ENCODE results near the gene OPCML. TPM values are rescaled to one million over a fixed set of nuclear protein-coding genes. Genes with fewer than 3 reads are reported as not detected.

The OPCML gene
- total and polyA plus RNA-seq, 7 experiments from 2014 or later, result not detected

- intact Hi-C loops (cut with micrococcal nuclease), result no loop called here
- POLR2A ChIA-PET, result no interaction called here
- CTCF ChIA-PET, result no interaction called here
- H3K4me3 ChIP-seq (ENCODE audit: low read length), result no peak overlapping the region
- H3K4me3 Mint-ChIP-seq, result no peak overlapping the region
- no peaks in the 10 kb centered on the region for H3K9me3 ChIP-seq (ENCODE audit: control insufficient read depth in 2 of 3, low read length in 3 of 3)
- H3K36me3 Mint-ChIP-seq, result no peaks in the 10 kb centered on the region
- H3K27me3 Mint-ChIP-seq, result peaks cover 0 to 7% (median 0%) of the 10 kb centered on the region in 5 donors
- peaks cover 0 to 2% (median 0%) of the 10 kb centered on the region in 11 donors for H3K9me3 Mint-ChIP-seq
- DNase-seq, result no peak
- no peaks in the 10 kb centered on the region for H3K4me1 Mint-ChIP-seq
- no peaks in the 10 kb centered on the region for H3K36me3 ChIP-seq (ENCODE audit: control insufficient read depth in 2 of 3, insufficient read depth in 3 of 3, low read length in 3 of 3)
- ATAC-seq, result no peak
- no peaks in the 10 kb centered on the region for H3K4me1 ChIP-seq (ENCODE audit: control insufficient read depth in 2 of 2, insufficient read depth in 2 of 2, low read length in 2 of 2)
- H3K27me3 ChIP-seq (ENCODE audit: control insufficient read depth in 2 of 2, insufficient read depth in 2 of 2, low read length in 2 of 2), result no peaks in the 10 kb centered on the region
- no peak overlapping the region for H3K27ac ChIP-seq (ENCODE audit: low read depth, low read length)
- no peak overlapping the region for H3K27ac Mint-ChIP-seq
Measured at GRCh38 chr11:132920451-132921096, 611.7 kb downstream of the OPCML start.

- no peaks in the 10 kb centered on the region for H3K9me3 ChIP-seq (ENCODE audit: control insufficient read depth in 2 of 3, low read length in 3 of 3)
- no peak overlapping the region for H3K27ac ChIP-seq (ENCODE audit: low read depth, low read length)
- no peaks in the 10 kb centered on the region for H3K36me3 Mint-ChIP-seq
- peaks cover 0 to 5% (median 0%) of the 10 kb centered on the region in 5 donors for H3K27me3 Mint-ChIP-seq
- H3K4me3 ChIP-seq (ENCODE audit: low read length), result no peak overlapping the region
- DNase-seq (no peak), ATAC-seq (no peak)
- POLR2A ChIA-PET, result no interaction called here
- no peak overlapping the region for H3K27ac Mint-ChIP-seq
- H3K27me3 ChIP-seq (ENCODE audit: control insufficient read depth in 2 of 2, insufficient read depth in 2 of 2, low read length in 2 of 2), result no peaks in the 10 kb centered on the region
- no peaks in the 10 kb centered on the region for H3K36me3 ChIP-seq (ENCODE audit: control insufficient read depth in 2 of 3, insufficient read depth in 3 of 3, low read length in 3 of 3)
- H3K4me1 Mint-ChIP-seq, result no peaks in the 10 kb centered on the region
- no peaks in the 10 kb centered on the region for H3K9me3 Mint-ChIP-seq
- H3K4me3 Mint-ChIP-seq, result no peak overlapping the region
- no peaks in the 10 kb centered on the region for H3K4me1 ChIP-seq (ENCODE audit: control insufficient read depth in 2 of 2, insufficient read depth in 2 of 2, low read length in 2 of 2)
- intact Hi-C loops (cut with micrococcal nuclease), result no loop called here
- CTCF ChIA-PET, result no interaction called here
Measured at GRCh38 chr11:132914600-132914999, 617.7 kb downstream of the OPCML start.

- H3K36me3 Mint-ChIP-seq, result no peaks in the 10 kb centered on the region
- H3K9me3 ChIP-seq (ENCODE audit: control insufficient read depth in 2 of 3, low read length in 3 of 3), result no peaks in the 10 kb centered on the region
- no peaks in the 10 kb centered on the region for H3K27me3 ChIP-seq (ENCODE audit: control insufficient read depth in 2 of 2, insufficient read depth in 2 of 2, low read length in 2 of 2)
- H3K4me3 ChIP-seq (ENCODE audit: low read length), result no peak overlapping the region
- CTCF ChIA-PET, result no interaction called here
- no peak overlapping the region for H3K4me3 Mint-ChIP-seq
- intact Hi-C loops (cut with micrococcal nuclease), result no loop called here
- ATAC-seq (no peak), DNase-seq (no peak)
- H3K27ac Mint-ChIP-seq, result no peak overlapping the region
- H3K27me3 Mint-ChIP-seq, result no peaks in the 10 kb centered on the region
- no peaks in the 10 kb centered on the region for H3K9me3 Mint-ChIP-seq
- no peak overlapping the region for H3K27ac ChIP-seq (ENCODE audit: low read depth, low read length)
- H3K4me1 Mint-ChIP-seq, result no peaks in the 10 kb centered on the region
- POLR2A ChIA-PET, result no interaction called here
- H3K36me3 ChIP-seq (ENCODE audit: control insufficient read depth in 2 of 3, insufficient read depth in 3 of 3, low read length in 3 of 3), result no peaks in the 10 kb centered on the region
- H3K4me1 ChIP-seq (ENCODE audit: control insufficient read depth in 2 of 2, insufficient read depth in 2 of 2, low read length in 2 of 2), result no peaks in the 10 kb centered on the region
Measured at GRCh38 chr11:132913886-132914285, 618.4 kb downstream of the OPCML start.

GRCh38 chr11:132913295-132913694 is 619.0 kb downstream of the OPCML start:
- no peaks in the 10 kb centered on the region for H3K9me3 ChIP-seq (ENCODE audit: control insufficient read depth in 2 of 3, low read length in 3 of 3)
- intact Hi-C loops (cut with micrococcal nuclease), result no loop called here
- H3K36me3 ChIP-seq (ENCODE audit: control insufficient read depth in 2 of 3, insufficient read depth in 3 of 3, low read length in 3 of 3), result no peaks in the 10 kb centered on the region
- ATAC-seq (no peak), DNase-seq (no peak)
- no peaks in the 10 kb centered on the region for H3K27me3 ChIP-seq (ENCODE audit: control insufficient read depth in 2 of 2, insufficient read depth in 2 of 2, low read length in 2 of 2)
- Mint-ChIP-seq H3K27me3 (no peaks in the 10 kb centered on the region), H3K4me1 (no peaks in the 10 kb centered on the region), H3K36me3 (no peaks in the 10 kb centered on the region), H3K9me3 (no peaks in the 10 kb centered on the region), H3K4me3 (no peak overlapping the region), H3K27ac (no peak overlapping the region)
- POLR2A ChIA-PET, result no interaction called here
- no peaks in the 10 kb centered on the region for H3K4me1 ChIP-seq (ENCODE audit: control insufficient read depth in 2 of 2, insufficient read depth in 2 of 2, low read length in 2 of 2)
- H3K27ac ChIP-seq (ENCODE audit: low read depth, low read length), result no peak overlapping the region
- no peak overlapping the region for H3K4me3 ChIP-seq (ENCODE audit: low read length)
- CTCF ChIA-PET, result no interaction called here

GRCh38 chr11:132911186-132911585 is 621.1 kb downstream of the OPCML start:
- no peak overlapping the region for H3K4me3 Mint-ChIP-seq
- H3K36me3 ChIP-seq (ENCODE audit: control insufficient read depth in 2 of 3, insufficient read depth in 3 of 3, low read length in 3 of 3), result no peaks in the 10 kb centered on the region
- no peak overlapping the region for H3K27ac Mint-ChIP-seq
- H3K4me1 Mint-ChIP-seq, result no peaks in the 10 kb centered on the region
- H3K36me3 Mint-ChIP-seq, result no peaks in the 10 kb centered on the region
- ATAC-seq (no peak), DNase-seq (no peak)
- H3K27me3 Mint-ChIP-seq, result no peaks in the 10 kb centered on the region
- H3K4me1 ChIP-seq (ENCODE audit: control insufficient read depth in 2 of 2, insufficient read depth in 2 of 2, low read length in 2 of 2), result no peaks in the 10 kb centered on the region
- ChIA-PET CTCF (no interaction called here), POLR2A (no interaction called here)
- intact Hi-C loops (cut with micrococcal nuclease), result no loop called here
- H3K4me3 ChIP-seq (ENCODE audit: low read length), result no peak overlapping the region
- H3K9me3 Mint-ChIP-seq, result peaks cover 0 to 3% (median 0%) of the 10 kb centered on the region in 11 donors
- no peaks in the 10 kb centered on the region for H3K27me3 ChIP-seq (ENCODE audit: control insufficient read depth in 2 of 2, insufficient read depth in 2 of 2, low read length in 2 of 2)
- no peaks in the 10 kb centered on the region for H3K9me3 ChIP-seq (ENCODE audit: control insufficient read depth in 2 of 3, low read length in 3 of 3)
- H3K27ac ChIP-seq (ENCODE audit: low read depth, low read length), result no peak overlapping the region

- Mint-ChIP-seq H3K4me1 (no peaks in the 10 kb centered on the region), H3K9me3 (peaks cover 0 to 5% (median 0%) of the 10 kb centered on the region in 11 donors), H3K27me3 (no peaks in the 10 kb centered on the region), H3K36me3 (no peaks in the 10 kb centered on the region), H3K4me3 (no peak overlapping the region), H3K27ac (no peak overlapping the region)
- ATAC-seq (no peak), DNase-seq (no peak)
- POLR2A ChIA-PET, result no interaction called here
- Histone ChIP-seq H3K36me3 (ENCODE audit: control insufficient read depth in 2 of 3, insufficient read depth in 3 of 3, low read length in 3 of 3) (no peaks in the 10 kb centered on the region), H3K4me3 (ENCODE audit: low read length) (no peak overlapping the region), H3K27me3 (ENCODE audit: control insufficient read depth in 2 of 2, insufficient read depth in 2 of 2, low read length in 2 of 2) (no peaks in the 10 kb centered on the region), H3K27ac (ENCODE audit: low read depth, low read length) (no peak overlapping the region), H3K4me1 (ENCODE audit: control insufficient read depth in 2 of 2, insufficient read depth in 2 of 2, low read length in 2 of 2) (no peaks in the 10 kb centered on the region), H3K9me3 (ENCODE audit: control insufficient read depth in 2 of 3, low read length in 3 of 3) (no peaks in the 10 kb centered on the region)
- CTCF ChIA-PET, result no interaction called here
- intact Hi-C loops (cut with micrococcal nuclease), result no loop called here
Measured at GRCh38 chr11:132910011-132910760, 622.1 kb downstream of the OPCML start.

- Histone ChIP-seq H3K27ac (ENCODE audit: low read depth, low read length) (no peak overlapping the region), H3K4me3 (ENCODE audit: low read length) (no peak overlapping the region), H3K27me3 (ENCODE audit: control insufficient read depth in 2 of 2, insufficient read depth in 2 of 2, low read length in 2 of 2) (no peaks in the 10 kb centered on the region), H3K4me1 (ENCODE audit: control insufficient read depth in 2 of 2, insufficient read depth in 2 of 2, low read length in 2 of 2) (no peaks in the 10 kb centered on the region), H3K9me3 (ENCODE audit: control insufficient read depth in 2 of 3, low read length in 3 of 3) (no peaks in the 10 kb centered on the region), H3K36me3 (ENCODE audit: control insufficient read depth in 2 of 3, insufficient read depth in 3 of 3, low read length in 3 of 3) (no peaks in the 10 kb centered on the region)
- ChIA-PET POLR2A (no interaction called here), CTCF (no interaction called here)
- Mint-ChIP-seq H3K36me3 (no peaks in the 10 kb centered on the region), H3K27me3 (no peaks in the 10 kb centered on the region), H3K4me1 (no peaks in the 10 kb centered on the region), H3K27ac (no peak overlapping the region), H3K4me3 (no peak overlapping the region), H3K9me3 (peaks cover 0 to 5% (median 0%) of the 10 kb centered on the region in 11 donors)
- DNase-seq (no peak), ATAC-seq (no peak)
- intact Hi-C loops (cut with micrococcal nuclease), result no loop called here
Measured at GRCh38 chr11:132909021-132909606, 623.2 kb downstream of the OPCML start.

Data from naive thymus-derived CD4-positive, alpha-beta T cell (primary cell).